HG03558 (cell line): Measurements from ENCODE around the gene UBAC2.

Experiments used
- ATAC-seq: cut with Tn5 transposase; IDR thresholded peaks from one replicate; pipeline ENCODE4 v1.9.1; 2021; ENCODE audit warnings: moderate number of reproducible peaks; ENCODE audit not compliant: unreplicated experiment; ENCODE audit errors: extremely low read depth

Gene UBAC2

DNA sequence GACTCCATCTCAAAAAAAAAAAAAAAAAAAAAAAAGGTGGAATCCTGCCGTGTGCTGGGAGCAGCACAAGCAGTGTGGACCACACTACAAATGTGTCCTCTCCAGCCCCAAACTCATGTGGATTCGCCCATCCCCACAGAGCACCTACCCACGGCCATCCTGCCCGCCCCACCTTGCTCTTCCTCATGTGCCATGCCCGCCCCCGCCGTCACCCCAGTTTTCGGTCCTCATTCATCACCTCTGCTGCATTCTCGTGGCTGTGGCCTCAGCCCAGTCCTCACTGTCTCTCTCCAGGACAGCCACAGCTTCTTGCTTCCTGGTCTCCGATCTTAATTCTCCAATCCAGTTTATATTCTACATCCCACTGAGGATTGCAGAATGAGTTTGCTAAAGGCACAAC, 220.6 kb downstream of the UBAC2 start:
- ATAC-seq, result no peak

DNA sequence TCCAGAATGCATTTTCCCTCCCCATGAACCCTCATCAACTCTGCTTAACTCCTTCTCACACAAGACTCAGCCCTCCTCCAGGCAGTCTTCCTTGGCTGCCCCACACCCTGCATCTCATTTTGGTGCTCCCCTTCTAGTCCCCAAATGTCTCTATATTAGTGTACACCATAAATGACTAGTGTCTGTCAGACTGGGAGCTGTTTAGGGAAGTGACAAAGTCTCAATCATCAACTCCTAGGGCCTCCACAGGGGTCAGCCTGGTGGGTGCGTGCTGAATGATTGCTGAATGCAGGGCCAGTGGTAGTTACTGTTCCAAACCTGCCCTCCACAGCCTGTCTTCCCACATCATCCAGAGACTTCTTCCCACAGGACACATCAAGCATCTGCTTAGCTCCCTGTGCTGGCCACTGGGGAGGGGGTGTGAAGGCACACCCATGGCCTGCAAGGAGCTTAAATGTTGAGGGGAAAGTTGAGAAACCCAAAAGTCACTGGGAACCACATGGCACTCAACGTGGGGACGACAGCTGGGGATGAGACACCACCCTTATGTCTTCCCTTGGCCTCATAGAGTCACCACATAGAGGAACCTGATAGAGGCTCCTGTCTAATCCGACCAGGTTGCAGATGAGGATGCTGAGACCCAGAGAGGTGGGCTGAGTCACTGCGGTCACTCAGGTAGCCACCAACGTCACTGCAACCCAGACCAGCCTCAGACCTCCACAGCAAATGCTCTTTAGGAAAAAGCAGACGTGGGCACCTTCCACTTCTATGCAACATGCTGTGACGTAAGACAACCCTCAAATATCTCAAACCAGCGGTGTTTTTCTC, 221.3 kb downstream of the UBAC2 start:
- ATAC-seq, result no peak

DNA sequence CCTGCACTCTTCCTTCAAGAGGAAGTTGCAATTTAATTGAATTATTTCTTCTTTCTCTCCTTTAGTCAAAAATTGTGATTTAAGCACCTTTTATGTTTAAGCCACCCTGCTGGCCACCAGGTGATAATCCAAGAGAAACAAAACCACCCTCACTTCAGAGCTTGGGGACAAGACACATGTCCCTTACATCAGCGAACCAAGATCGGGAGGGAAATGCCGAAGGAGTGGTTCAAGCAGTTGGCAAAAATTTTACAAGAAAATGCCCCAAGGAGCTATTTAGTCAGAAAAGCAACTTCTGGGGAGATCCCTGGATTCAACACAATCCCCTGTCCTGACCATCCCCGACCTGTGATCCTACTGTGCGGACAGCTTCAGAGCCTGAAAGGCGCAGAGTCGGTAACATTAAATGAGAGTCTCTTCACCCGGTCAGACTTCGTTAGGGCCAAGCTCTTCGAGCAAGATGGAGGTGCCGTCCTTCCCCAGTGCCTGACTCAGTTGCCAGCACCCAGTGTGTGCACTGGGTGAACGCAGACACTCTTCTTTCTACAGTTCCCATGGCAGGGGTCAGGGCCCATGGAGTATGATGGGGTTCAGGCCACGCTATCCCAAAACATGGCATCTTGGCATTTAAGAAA, 222.0 kb downstream of the UBAC2 start:
- ATAC-seq, result no peak

DNA sequence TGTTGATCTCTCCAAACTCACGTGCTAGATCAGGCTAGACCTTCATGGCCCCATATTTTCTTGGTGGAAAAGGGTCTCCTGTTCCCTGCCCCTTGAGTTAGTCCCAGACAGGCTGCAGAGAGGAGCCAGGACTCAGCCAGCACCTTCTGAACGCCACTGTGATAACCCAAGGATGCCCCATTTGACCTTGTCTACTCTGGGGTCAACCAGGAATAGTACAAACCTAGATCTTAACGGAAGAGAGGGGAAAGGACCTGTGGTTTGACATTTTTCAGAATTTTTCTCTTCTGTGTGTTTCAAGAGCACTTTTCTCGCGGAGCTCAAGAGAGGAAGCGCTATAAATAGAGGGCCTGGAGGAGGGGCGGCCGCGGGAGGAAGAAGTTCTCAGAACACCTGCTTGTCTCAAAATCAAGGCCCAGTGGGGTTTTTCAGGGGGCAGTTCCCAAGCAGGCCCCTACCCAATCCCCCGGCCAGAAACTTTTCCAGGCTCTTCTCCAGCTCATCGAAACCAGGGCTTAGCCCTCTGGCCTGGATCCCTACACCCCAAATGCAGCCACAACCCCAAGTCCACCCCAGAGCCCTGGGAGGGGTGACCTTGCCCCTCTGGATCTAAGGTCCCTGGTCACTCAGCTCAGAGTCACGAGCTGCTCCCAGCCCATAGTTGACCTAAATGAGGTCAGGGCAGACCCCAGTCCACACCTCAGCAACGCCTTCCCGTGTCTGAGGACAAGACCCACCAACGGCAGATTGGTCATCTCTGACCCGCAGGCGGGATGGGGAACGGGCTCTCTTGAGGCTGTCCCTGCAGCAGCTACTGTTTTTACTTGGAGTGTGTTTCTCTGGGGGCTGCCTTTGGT, 225.1 kb downstream of the UBAC2 start:
- ATAC-seq, result peak; percentile 65

DNA sequence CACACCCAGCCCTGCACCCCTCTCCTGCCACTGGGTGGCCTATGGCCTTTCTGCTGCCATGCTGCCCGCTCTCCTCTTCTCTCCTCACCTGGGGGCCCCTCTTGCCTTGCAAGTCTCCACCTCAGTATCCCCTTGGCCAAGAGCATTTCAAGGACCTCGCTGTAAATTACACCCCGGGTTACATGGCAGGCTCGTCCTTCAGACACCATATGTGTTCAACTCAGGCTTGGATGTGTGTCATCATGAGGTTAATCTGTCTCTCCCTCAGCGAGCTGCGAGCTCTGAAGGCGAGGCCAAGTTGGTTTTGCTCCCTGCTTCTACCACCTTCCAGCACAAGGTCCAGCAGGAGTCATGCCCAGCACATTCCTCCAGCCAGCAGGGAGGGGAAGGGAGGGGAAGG, 225.8 kb downstream of the UBAC2 start:
- no peak for ATAC-seq

DNA sequence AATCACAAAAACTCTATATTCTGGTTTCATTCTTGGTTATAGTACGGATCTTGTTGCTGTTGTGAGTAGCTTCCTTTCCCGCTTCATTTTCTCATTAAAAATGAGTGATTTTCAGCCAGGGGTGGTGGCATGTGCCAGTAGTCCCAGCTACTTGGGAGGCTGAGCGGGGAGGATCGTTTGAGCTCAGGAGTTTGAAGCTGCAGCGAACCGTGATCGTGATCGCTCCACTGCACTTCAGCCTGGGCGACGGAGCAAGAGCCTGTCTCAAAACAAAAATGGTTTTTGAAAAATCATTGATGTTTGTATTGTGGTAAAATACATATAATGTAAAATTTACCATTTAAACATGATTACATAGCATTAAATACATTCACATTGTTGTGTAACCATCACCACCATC, 229.0 kb downstream of the UBAC2 start:
- no peak for ATAC-seq

DNA sequence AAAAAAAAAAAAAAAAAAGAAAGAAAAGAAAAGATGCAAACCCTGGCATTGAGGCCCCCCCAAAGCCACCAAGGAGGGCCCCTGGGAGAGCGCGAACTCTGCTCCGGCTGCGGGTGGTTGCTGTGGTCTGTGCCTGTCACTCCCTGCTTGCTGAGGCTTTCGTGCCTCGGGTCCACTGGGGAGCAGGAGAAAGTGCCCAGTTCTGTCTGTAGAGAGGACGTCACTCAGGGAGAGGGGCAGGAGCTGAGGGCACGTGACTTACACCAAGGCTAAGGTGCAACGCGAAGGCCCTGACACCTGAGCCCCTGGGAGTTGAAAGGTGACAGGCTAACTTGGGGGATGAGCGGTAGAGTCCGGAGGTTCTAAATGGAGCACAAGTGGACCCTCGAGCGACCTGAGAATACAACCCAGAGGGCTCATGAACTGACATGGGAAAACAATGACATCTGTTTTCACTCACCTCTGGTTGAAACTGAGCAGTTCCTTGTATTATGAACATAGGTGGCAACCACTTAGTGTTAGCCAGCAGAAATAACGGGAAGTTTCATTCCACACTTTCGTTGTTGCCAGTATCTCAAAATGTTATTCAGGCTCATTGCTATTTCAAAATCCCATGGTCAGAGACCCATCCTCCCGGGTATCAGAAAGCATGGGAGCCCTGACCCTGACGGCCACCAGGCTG, 231.4 kb downstream of the UBAC2 start:
- no peak for ATAC-seq

DNA sequence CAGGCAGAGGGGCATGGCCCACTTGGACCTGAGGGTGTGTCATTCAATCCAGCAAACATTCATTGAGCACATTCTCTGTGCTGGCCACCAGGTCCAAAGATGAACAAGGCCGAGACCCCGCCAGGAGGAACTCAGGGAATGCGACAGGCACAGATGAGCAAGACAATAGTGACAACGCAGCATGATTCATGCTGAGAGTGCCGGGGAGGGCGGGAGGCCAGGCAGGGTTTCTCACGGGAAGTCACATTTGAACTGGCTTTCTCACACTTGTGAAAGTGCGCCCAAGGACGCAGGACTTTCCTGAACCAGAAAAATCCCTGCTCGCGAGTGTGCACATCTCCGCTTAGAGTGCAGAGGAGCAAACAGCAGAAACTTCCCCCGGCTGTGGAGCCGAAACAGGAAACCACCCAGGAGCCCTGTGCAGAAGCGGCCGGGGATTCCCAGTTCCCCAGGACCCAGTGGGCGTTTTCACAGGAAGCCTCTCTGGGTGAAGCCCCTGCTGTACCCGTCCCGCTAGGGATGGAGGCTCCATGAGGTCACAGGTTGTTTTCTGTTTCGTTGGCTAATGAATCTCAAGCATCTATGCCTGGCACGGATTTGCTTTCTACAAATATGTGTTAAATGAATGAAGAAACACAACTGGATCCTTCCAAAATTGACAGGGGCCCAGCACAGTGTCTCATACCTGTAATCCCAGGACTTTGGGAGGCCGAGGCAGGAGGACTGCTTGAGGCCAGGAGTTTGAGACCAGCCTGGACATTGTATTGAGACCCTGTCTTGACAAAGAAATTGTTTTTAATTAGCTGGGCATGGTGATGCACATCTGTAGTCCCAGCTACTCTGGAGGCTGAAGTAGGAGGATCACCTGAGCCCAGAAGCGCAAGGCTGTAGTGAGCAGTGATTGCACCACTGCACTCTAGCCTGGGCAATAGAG, 232.2 kb downstream of the UBAC2 start:
- ATAC-seq, result peak; percentile 27

DNA sequence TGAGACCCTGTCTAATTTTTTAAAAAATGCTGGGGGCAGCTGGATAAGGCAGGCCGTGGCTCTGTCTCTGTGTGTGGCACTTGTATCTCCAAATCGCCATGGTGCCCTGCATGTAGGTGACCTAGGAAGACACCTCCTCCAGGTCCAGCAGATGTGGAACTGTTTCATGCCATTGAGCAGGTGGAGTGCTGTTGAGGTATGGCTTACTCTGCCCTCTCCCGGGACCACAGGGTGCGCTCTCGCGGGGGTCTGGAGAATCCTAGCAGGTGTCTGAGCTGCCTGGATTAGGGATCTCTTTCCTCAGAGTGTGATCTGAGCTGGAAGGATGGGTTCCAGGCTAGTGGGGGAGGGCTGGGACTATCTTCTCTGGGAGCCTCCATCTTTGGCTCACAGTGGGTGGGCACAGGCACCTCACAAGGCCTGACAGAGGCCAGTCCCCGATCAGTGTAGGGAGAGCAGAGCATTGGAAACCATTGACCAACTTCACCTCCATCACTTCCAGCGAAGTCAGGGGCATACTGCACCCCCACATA, 233.0 kb downstream of the UBAC2 start:
- no peak for ATAC-seq

DNA sequence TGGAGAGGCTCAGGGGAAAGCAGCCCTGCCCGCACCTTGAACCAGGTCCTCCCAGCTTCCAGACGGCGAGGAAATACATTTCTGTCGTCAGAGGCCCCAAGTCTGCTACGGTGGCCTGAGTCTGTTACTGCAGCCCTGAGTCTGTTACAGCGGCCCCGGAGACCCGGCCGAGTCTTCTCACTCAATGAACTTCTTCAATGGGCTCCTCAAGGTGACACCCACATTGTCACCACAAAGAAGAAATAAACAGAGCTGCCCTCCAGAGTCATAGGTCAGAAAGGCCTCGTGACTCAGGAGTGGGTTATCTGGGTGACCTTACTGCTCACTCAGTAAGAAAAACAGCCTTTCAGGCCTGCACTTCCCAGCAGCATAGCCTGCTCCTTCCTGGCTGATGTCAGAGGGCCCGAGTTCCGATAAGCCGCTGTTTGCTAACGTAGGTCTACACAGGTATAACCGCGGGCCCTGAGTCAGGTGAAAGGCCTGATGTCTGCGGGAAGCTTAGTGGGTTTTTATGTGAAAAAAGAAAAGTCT, 233.7 kb downstream of the UBAC2 start:
- ATAC-seq, result no peak

DNA sequence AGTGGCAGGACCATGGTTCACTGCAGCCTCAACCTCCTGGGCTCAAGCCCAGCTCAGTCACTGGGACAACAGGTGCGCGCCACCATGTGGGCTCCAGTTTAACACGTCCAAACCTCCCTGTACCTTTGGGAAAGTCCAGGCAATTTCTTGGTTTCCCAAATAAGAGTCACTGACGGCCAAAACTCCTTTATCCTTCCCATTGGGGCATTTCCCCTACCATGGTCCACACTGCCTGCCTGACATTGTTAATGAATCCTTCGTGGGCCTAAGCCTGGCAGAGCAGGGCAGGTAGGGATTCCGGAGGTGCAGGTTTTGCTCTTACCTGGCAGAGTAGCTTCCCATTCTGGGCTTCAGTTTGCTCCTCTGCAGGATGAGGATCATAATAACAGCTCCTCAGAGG, 234.5 kb downstream of the UBAC2 start:
- no peak for ATAC-seq

DNA sequence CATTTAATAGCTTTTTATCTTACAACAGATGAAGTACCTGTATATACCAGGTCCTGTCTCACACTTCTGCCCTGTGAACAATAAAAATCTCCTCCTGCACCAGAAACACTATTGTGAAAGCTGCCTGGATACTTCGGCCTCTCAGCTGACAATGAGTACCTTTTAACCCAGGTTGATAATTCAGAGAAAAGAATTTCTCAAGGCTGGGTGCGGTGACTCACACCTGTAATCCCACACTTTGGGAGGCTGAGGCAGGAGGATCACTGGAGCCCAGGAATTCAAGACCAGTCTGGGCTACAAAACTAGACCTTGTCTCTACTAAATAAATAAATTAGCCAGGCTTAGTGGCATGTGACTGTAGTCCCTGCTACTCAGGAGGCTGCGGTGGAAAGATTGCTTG, 235.3 kb downstream of the UBAC2 start:
- ATAC-seq, result no peak
